ENCODE data around the gene B4GALNT3. TPM values are rescaled to one million over a fixed set of nuclear protein-coding genes. Genes with fewer than 3 reads are reported as not detected.

The B4GALNT3 gene
- total RNA-seq, 2 experiments from 2014 or later, result 10.9 to 11.1 TPM

DNA sequence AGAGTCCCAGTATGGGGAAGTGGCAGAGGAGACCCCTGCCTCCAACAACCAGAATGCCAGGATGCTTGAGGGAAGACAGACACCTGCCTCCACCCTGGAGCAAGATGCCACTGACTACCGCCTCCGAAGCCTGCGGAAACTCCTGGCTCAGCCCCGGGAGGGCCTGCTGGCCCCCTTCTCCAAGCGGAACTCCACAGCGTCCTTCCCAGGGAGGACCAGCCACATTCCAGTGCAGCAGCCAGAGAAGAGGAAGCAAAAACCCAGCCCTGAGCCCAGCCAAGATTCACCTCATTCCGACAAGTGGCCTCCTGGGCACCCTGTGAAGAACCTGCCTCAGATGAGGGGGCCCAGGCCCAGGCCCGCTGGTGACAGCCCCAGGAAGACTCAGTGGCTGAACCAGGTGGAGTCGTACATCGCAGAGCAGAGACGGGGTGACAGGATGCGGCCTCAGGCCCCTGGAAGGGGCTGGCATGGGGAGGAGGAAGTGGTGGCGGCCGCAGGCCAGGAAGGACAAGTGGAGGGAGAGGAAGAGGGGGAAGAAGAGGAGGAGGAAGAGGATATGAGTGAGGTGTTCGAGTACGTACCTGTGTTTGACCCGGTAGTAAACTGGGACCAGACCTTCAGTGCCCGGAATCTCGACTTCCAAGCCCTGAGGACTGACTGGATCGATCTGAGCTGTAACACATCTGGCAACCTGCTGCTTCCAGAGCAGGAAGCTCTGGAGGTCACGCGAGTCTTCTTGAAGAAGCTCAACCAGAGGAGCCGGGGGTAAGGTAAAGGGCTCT, 93.7 kb downstream of the B4GALNT3 start:
- peaks cover 29% of the 10 kb centered on the region for H3K36me3 Mint-ChIP-seq (ENCODE audit: low read depth)
- H3K4me3 Mint-ChIP-seq, result peak overlapping the region; percentile 90
- peak; percentile 80 for DNase-seq
- ATAC-seq, result peak; percentile 84
- ChIA-PET POLR2A (interaction anchor here (0.7 kb wide), 1 partner anchor 22 kb away, joined by 3 read pairs; no protein-coding TSS in a partner anchor), CTCF (interaction anchor here (0.9 to 1.2 kb wide), 5 partner anchors 8 to 396 kb away, joined by 3 to 4 read pairs (median 3); partner anchors contain the start of gene RAD52)
- H3K9me3 Mint-ChIP-seq (ENCODE audit: insufficient read depth), result no peaks in the 10 kb centered on the region
- peaks cover 1% of the 10 kb centered on the region for H3K27me3 Mint-ChIP-seq (ENCODE audit: low read depth)
- peak overlapping the region; percentile 90 for H3K27ac Mint-ChIP-seq
- H3K4me1 Mint-ChIP-seq (ENCODE audit: low read depth), result peaks cover 67% of the 10 kb centered on the region

DNA sequence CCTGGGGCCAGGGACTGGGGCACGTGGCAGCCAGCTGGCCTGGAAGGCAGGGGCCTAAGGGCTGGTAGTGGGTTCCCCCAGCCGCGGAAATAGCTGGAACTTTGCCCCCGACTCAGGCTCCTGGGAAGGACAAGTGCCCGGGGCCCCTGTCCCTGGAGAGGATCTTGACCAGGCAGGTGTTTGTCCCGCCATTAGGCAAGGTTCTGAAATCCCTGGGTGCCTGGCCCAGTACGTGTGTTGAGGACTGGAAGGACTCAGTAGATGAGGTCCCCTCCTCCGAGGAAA, 94.2 kb downstream of the B4GALNT3 start:
- H3K27ac Mint-ChIP-seq, result peak overlapping the region; percentile 90
- peak overlapping the region; percentile 90 for H3K4me3 Mint-ChIP-seq
- no peaks in the 10 kb centered on the region for H3K9me3 Mint-ChIP-seq (ENCODE audit: insufficient read depth)
- peaks cover 1% of the 10 kb centered on the region for H3K27me3 Mint-ChIP-seq (ENCODE audit: low read depth)
- peaks cover 69% of the 10 kb centered on the region for H3K4me1 Mint-ChIP-seq (ENCODE audit: low read depth)
- H3K36me3 Mint-ChIP-seq (ENCODE audit: low read depth), result peaks cover 33% of the 10 kb centered on the region
- ATAC-seq, result no peak
- no peak for DNase-seq
- ChIA-PET POLR2A (no interaction called here), CTCF (interaction anchor here (0.9 to 1.2 kb wide), 4 partner anchors 9 to 395 kb away, joined by 3 to 4 read pairs (median 3); partner anchors contain the start of gene RAD52)

DNA sequence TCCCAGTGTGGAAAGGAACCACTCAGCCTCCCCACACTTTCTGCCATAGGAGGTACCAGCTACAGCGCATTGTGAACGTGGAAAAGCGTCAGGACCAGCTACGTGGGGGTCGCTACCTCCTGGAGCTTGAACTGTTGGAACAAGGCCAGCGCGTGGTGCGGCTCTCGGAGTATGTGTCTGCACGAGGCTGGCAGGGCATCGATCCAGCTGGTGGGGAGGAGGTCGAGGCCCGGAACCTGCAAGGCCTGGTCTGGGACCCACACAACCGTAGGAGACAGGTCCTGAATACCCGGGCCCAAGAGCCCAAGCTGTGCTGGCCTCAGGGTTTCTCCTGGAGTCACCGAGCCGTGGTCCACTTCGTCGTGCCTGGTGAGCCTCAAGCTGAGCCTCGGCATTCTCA, 96.8 kb downstream of the B4GALNT3 start:
- H3K9me3 Mint-ChIP-seq (ENCODE audit: insufficient read depth), result no peaks in the 10 kb centered on the region
- H3K36me3 Mint-ChIP-seq (ENCODE audit: low read depth), result peaks cover 42% of the 10 kb centered on the region
- DNase-seq, result no peak
- no peak overlapping the region for H3K27ac Mint-ChIP-seq
- peaks cover 63% of the 10 kb centered on the region for H3K4me1 Mint-ChIP-seq (ENCODE audit: low read depth)
- ChIA-PET POLR2A (no interaction called here), CTCF (interaction anchor here (1.4 to 2.7 kb wide), 3 partner anchors 9 to 258 kb away, joined by 4 to 14 read pairs (median 6); no protein-coding TSS in a partner anchor)
- H3K27me3 Mint-ChIP-seq (ENCODE audit: low read depth), result no peaks in the 10 kb centered on the region
- no peak overlapping the region for H3K4me3 Mint-ChIP-seq
- ATAC-seq, result no peak

DNA sequence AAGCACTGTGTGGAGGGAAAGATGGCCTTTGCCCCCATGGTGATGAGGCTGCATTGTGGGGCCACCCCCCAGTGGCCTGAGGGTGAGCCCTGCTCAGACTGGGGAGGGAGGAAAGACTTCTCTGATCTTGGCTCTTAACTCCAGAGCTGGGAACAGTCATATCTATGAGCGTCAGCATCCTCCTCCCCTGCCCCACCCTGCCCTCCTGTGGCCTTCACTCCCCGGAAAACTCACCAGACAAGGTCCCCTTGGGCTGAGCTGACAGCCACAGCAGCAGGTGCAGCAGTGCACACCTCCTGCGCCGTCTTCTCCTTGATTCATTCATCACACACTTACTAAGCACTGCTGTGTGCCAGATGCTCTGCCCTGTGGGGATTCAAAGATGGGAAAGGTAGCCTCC, 98.8 kb downstream of the B4GALNT3 start:
- ATAC-seq, result no peak
- Mint-ChIP-seq H3K27me3 (ENCODE audit: low read depth) (no peaks in the 10 kb centered on the region), H3K36me3 (ENCODE audit: low read depth) (peaks cover 51% of the 10 kb centered on the region), H3K4me3 (no peak overlapping the region), H3K9me3 (ENCODE audit: insufficient read depth) (no peaks in the 10 kb centered on the region), H3K27ac (peak overlapping the region; percentile 61), H3K4me1 (ENCODE audit: low read depth) (peaks cover 63% of the 10 kb centered on the region)
- ChIA-PET CTCF (no interaction called here), POLR2A (interaction anchor here (0.7 kb wide), 1 partner anchor 141 kb away, joined by 3 read pairs; no protein-coding TSS in a partner anchor)
- DNase-seq, result no peak

DNA sequence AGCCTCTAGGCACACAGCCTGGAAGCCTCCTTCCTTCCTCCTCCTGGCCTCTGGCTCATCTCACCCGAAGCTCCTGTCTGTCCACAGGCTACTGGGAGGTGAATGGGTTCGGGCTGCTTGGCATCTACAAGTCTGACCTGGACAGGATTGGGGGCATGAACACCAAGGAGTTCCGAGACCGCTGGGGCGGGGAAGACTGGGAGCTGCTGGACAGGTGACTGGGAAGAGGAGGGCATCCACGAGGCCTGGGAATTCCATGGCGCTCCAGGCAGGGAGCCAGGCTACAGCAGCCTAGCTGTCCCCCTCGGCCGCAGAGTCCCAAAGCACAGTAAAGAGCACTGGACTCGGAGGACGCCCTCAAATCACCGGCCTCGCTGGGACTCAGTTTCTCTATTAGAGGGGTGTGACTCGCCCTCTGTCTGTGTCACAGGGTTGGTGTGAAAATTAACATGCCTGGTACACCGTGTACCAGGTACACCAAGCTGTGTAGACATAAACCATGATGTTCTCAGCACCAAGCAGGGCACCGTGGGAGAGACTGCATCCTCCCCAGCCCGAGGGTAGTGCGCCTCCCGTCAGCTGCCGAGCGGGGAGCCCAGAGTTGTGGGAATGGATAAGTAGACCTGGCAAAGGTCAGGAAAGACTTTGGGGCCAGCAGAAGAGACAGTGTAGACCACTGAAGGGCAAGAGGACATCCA, 99.6 kb downstream of the B4GALNT3 start:
- Mint-ChIP-seq H3K9me3 (ENCODE audit: insufficient read depth) (no peaks in the 10 kb centered on the region), H3K36me3 (ENCODE audit: low read depth) (peaks cover 53% of the 10 kb centered on the region), H3K27me3 (ENCODE audit: low read depth) (no peaks in the 10 kb centered on the region), H3K27ac (peak overlapping the region; percentile 61), H3K4me3 (no peak overlapping the region), H3K4me1 (ENCODE audit: low read depth) (peaks cover 65% of the 10 kb centered on the region)
- ChIA-PET POLR2A (interaction anchor here (1.1 kb wide), 1 partner anchor 16 kb away, joined by 3 read pairs; no protein-coding TSS in a partner anchor), CTCF (interaction anchor here (0.8 kb wide), 1 partner anchor 16 kb away, joined by 3 read pairs; no protein-coding TSS in a partner anchor)
- DNase-seq (no peak), ATAC-seq (no peak)

DNA sequence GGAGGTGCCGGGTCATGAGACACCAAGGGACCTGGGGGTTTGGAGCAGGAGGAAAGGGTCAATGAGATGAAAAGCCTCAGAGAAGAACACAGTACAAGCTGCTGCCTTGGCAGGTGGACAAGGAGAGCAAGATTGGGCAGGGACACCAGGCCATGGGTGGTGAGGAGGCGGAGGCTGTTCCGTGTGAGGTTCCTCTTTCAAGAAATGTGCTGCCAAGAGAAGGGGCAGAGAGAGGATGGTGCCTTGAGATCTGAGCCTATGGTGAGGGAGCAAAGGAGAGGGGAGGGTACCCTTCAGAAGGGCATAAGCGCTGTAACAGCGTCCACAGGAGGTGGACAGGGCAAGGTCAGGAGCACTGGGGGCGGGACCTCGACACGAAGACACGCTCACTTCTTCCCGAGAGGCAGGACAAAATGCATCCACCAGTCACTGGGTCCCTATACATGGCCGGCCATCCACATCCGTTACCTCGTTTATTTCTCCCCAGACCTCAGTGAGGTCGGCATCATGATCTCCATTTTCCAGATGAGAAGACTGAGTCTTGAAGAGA, 100.2 kb downstream of the B4GALNT3 start:
- DNase-seq (no peak), ATAC-seq (no peak)
- Mint-ChIP-seq H3K27ac (peak overlapping the region; percentile 40), H3K36me3 (ENCODE audit: low read depth) (peaks cover 58% of the 10 kb centered on the region), H3K4me1 (ENCODE audit: low read depth) (peaks cover 70% of the 10 kb centered on the region), H3K27me3 (ENCODE audit: low read depth) (no peaks in the 10 kb centered on the region), H3K4me3 (no peak overlapping the region), H3K9me3 (ENCODE audit: insufficient read depth) (no peaks in the 10 kb centered on the region)
- CTCF ChIA-PET, result interaction anchor here (0.8 kb wide), 1 partner anchor 16 kb away, joined by 3 read pairs; no protein-coding TSS in a partner anchor
- POLR2A ChIA-PET, result interaction anchor here (1.1 kb wide), 1 partner anchor 15 kb away, joined by 3 read pairs; no protein-coding TSS in a partner anchor

DNA sequence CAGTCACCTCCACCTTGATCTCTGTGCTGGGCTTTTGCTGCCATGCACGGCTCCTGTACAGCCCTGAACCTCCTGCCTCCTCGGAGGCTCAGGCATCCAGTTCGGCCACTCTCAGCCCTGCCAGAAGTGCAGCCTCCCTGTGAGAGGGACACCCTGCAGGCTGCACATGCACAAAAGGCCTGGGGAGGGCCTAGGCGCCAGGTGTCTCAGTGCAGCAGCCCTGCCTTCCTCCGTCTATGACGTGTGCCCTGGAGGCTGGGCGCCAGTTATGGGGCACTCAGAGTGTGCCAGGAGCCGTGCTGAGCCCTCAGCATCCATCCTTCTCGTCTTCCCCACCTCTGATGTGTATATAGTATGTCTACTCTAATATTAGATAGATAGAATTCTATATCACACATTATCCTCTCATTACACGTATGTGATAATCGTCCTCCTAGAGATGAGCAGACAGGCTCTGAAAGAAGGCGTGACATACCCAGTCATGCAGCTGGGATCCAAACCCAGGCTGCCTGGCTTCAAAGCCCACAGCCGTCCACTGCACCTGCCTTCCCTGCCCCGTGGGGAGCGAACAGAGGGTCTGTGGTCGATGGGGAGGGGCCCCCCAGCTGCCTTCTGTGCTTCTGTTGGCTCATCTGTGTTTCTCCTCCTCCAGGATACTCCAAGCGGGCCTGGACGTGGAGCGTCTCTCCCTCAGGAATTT, 101.1 kb downstream of the B4GALNT3 start:
- peaks cover 73% of the 10 kb centered on the region for H3K4me1 Mint-ChIP-seq (ENCODE audit: low read depth)
- DNase-seq, result no peak
- peaks cover 57% of the 10 kb centered on the region for H3K36me3 Mint-ChIP-seq (ENCODE audit: low read depth)
- ATAC-seq, result no peak
- no peaks in the 10 kb centered on the region for H3K9me3 Mint-ChIP-seq (ENCODE audit: insufficient read depth)
- CTCF ChIA-PET, result no interaction called here
- H3K27ac Mint-ChIP-seq, result no peak overlapping the region
- POLR2A ChIA-PET, result no interaction called here
- H3K4me3 Mint-ChIP-seq, result no peak overlapping the region
- H3K27me3 Mint-ChIP-seq (ENCODE audit: low read depth), result no peaks in the 10 kb centered on the region

DNA sequence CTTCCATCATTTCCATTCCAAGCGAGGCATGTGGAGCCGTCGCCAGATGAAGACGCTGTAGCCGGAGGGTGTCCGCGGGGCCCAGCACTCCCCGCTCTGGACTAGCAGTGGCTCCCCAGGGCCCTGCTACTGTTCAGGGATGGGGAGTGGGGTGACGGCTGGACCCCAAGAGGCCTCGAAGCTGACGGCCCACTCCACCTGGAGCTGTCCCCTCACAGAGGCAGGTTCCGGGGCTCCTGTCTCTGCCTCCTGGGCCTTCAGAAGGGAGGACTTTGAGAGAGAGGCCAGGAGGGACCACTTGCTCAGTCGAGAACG, 101.6 kb downstream of the B4GALNT3 start:
- CTCF ChIA-PET, result interaction anchor here (1.2 kb wide), 1 partner anchor 10 kb away, joined by 3 read pairs; no protein-coding TSS in a partner anchor
- POLR2A ChIA-PET, result no interaction called here
- no peak for ATAC-seq
- Mint-ChIP-seq H3K9me3 (ENCODE audit: insufficient read depth) (no peaks in the 10 kb centered on the region), H3K36me3 (ENCODE audit: low read depth) (peaks cover 57% of the 10 kb centered on the region), H3K4me1 (ENCODE audit: low read depth) (peaks cover 74% of the 10 kb centered on the region), H3K4me3 (no peak overlapping the region), H3K27ac (no peak overlapping the region), H3K27me3 (ENCODE audit: low read depth) (no peaks in the 10 kb centered on the region)
- no peak for DNase-seq

DNA sequence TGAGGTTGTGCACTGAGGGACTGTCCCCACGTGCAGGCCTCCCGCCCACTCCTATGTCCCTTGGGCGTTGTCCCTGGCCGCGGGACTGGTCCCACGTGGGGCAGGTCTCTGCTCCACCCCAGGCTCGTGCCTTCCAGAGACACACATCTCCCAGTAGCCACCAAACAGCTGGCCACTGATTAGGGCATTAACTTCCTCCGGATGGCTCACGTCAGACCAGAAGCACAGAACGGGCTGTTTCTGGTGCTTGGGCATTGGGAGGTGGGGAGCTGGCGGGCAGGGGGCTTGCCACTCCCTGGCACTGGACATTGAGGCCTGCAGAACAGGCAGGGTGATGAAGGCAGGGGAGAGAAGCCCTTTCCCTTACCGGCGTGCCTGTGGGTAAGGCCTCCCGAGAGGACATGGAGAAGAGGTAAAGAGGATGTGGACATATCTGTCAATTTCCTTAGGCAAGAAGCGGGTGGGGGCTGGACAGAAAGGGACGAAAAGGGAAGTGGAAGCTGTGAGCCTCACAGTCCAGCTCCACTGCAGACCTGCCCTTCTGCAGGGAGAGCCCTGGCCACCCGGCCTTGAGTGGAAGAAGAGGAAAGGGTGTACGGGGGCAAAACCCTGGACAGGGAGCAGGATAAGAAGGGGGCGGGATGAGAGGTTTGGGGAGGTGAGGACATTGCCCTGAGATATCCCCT, 102.3 kb downstream of the B4GALNT3 start:
- no peaks in the 10 kb centered on the region for H3K27me3 Mint-ChIP-seq (ENCODE audit: low read depth)
- H3K36me3 Mint-ChIP-seq (ENCODE audit: low read depth), result peaks cover 55% of the 10 kb centered on the region
- no peaks in the 10 kb centered on the region for H3K9me3 Mint-ChIP-seq (ENCODE audit: insufficient read depth)
- ATAC-seq, result no peak
- H3K4me3 Mint-ChIP-seq, result peak overlapping the region; percentile 68
- no peak for DNase-seq
- ChIA-PET CTCF (interaction anchor here (1.0 to 5.3 kb wide), 3 partner anchors 11 to 14 kb away, joined by 3 to 36 read pairs (median 3); no protein-coding TSS in a partner anchor), POLR2A (no interaction called here)
- H3K4me1 Mint-ChIP-seq (ENCODE audit: low read depth), result peaks cover 79% of the 10 kb centered on the region
- peak overlapping the region; percentile 90 for H3K27ac Mint-ChIP-seq

DNA sequence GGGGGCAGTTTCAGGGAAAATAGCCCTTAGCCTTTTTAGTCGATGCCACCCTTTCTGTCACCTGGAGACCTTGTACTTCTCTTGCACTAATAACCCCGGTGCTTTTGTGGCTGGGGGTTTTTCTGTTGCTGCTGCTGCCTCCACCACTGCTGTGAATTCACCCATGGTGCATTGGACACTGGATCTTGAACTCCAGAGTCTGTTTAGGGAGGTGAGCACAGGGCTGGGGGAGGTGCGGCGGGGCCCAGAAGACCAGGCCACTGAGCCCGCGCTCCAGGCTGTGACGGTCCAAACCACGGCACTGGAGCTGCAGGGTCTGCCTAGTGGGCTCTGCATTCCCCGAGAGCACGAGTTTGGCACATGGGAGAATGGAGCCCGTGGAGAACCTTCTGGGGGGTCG, 102.9 kb downstream of the B4GALNT3 start:
- H3K9me3 Mint-ChIP-seq (ENCODE audit: insufficient read depth), result no peaks in the 10 kb centered on the region
- peak; percentile 43 for DNase-seq
- peak overlapping the region; percentile 90 for H3K27ac Mint-ChIP-seq
- no peak for ATAC-seq
- no peaks in the 10 kb centered on the region for H3K27me3 Mint-ChIP-seq (ENCODE audit: low read depth)
- H3K4me3 Mint-ChIP-seq, result peak overlapping the region; percentile 68
- ChIA-PET POLR2A (interaction anchor here (0.6 kb wide), 1 partner anchor 355 kb away, joined by 3 read pairs; no protein-coding TSS in a partner anchor), CTCF (interaction anchor here (1.0 to 5.3 kb wide), 4 partner anchors 11 to 253 kb away, joined by 3 to 36 read pairs (median 16); no protein-coding TSS in a partner anchor)
- H3K36me3 Mint-ChIP-seq (ENCODE audit: low read depth), result peaks cover 50% of the 10 kb centered on the region
- peaks cover 78% of the 10 kb centered on the region for H3K4me1 Mint-ChIP-seq (ENCODE audit: low read depth)
